SK-N-SH treated with all-trans-retinoic acid at 6 μM for 48 hours (cell line): ENCODE data around the gene ADAM19.

ENCODE experiments used
- ARNTL ChIP-seq: fragments of 450-650 bp; formaldehyde crosslinking; IDR thresholded peaks from 2 replicates; pipeline ENCODE4 v1.5.0; 2020; ENCODE audit warnings: low read depth, mild to moderate bottlenecking, moderate library complexity, borderline replicate concordance
- RARB ChIP-seq: fragments of 250-450 bp; sonication (Bioruptor Pico); IDR thresholded peaks from 2 replicates; pipeline ENCODE4 v1.8.0; 2021; ENCODE audit warnings: mild to moderate bottlenecking, moderate library complexity
- ZFP3 ChIP-seq: fragments of 250-450 bp; sonication (Bioruptor Pico); IDR thresholded peaks from 2 replicates; pipeline ENCODE4 v1.5.0; 2020; ENCODE audit warnings: mild to moderate bottlenecking, moderate library complexity

DNA sequence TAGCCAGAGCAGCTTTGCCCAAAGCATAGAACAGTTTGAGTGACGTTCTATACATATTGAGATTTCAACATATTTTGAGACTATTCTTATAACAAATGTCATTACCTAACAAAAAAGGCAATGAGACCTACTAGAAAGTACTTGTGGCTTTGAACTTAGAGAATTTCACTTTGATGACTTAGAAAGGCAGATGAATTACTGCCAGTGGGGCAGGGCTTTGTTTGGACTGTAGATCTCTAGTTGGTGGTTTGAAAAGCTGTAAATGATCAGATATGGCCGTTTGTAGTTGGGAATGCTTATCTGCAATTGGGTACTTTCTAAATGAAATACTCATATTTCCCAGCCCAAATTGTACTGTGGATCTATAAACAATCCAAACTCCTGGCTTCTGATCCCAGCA is 48.6 kb upstream of the ADAM19 start:
- no peak for TF ChIP-seq RARB
- no peak for TF ChIP-seq ARNTL
- no peak for TF ChIP-seq ZFP3
